PC-9 (cell line): ENCODE measurements around the gene RNF11. TPM values are rescaled to one million over a fixed set of nuclear protein-coding genes. Genes with fewer than 3 reads are reported as not detected.

Experiments
- BruUV-seq: library from RNA; stranded (reverse); fragments of 400-500 nt; replicated peaks from 2 replicates; lab custom pipeline; 2021; lab: Mats Ljungman, UMichigan
- CTCF ChIA-PET: fragments of 300-600 bp; sonication (Branson Sonifier 250); formaldehyde crosslinking; loops from one replicate; lab custom pipeline; 2022; ENCODE audit warnings: antibody characterized with exemption; lab: Charles Lee
- POLR2A ChIA-PET: fragments of 300-600 bp; sonication (Branson Sonifier 250); formaldehyde crosslinking; loops from one replicate; lab custom pipeline; 2022; ENCODE audit warnings: antibody characterized with exemption; ENCODE audit not compliant: unreplicated experiment; lab: Charles Lee
- DNase-seq, 2 experiments: peaks; one replicate each; pipeline versions ENCODE4 v3.0.0 to v3.0.0-alpha.2; 2015 to 2022; ENCODE audit warnings: mixed read lengths in 1 of 2
- H2AFZ ChIP-seq: fragments of 200-600 bp; sonication (generic); 2 replicates; pipeline ENCODE4 v1.8.1; 2017; ENCODE audit warnings: antibody characterized with exemption
- H3F3A ChIP-seq: fragments of 200-600 bp; sonication (generic); 2 replicates; pipeline ENCODE4 v1.8.1; 2017; ENCODE audit warnings: antibody characterized with exemption, mild to moderate bottlenecking, low read depth; ENCODE audit not compliant: insufficient read depth
- H3K27ac ChIP-seq: fragments of 200-600 bp; sonication (generic); 2 replicates; pipeline ENCODE4 v1.6.1; 2016; ENCODE audit warnings: mixed run types
- H3K27me3 ChIP-seq: fragments of 200-600 bp; sonication (generic); 2 replicates; pipeline ENCODE4 v1.6.1; 2016; ENCODE audit warnings: low read depth, mixed run types; ENCODE audit not compliant: insufficient read depth
- H3K36me3 ChIP-seq: fragments of 200-600 bp; sonication (generic); 2 replicates; pipeline ENCODE4 v1.6.1; 2016; ENCODE audit warnings: low read depth, mixed run types
- H3K4me1 ChIP-seq: fragments of 200-600 bp; sonication (generic); replicated peaks from 2 replicates; pipeline ENCODE4 v1.6.1; 2016; ENCODE audit warnings: mixed run types; ENCODE audit not compliant: insufficient read depth
- H3K4me2 ChIP-seq: fragments of 200-600 bp; sonication (generic); 2 replicates; pipeline ENCODE4 v1.6.1; 2017; ENCODE audit warnings: mixed run types
- H3K4me3 ChIP-seq: fragments of 200-600 bp; sonication (generic); 2 replicates; pipeline ENCODE4 v1.6.1; 2016; ENCODE audit warnings: mixed run types
- H3K79me2 ChIP-seq: fragments of 200-600 bp; sonication (generic); 2 replicates; pipeline ENCODE4 v1.6.1; 2017; ENCODE audit warnings: low read depth, mixed run types
- H3K9me2 ChIP-seq: fragments of 200-600 bp; sonication (generic); 2 replicates; pipeline ENCODE4 v1.8.1; 2017; ENCODE audit warnings: mild to moderate bottlenecking; ENCODE audit not compliant: insufficient read depth
- H3K9me3 ChIP-seq: fragments of 200-600 bp; sonication (generic); 2 replicates; pipeline ENCODE4 v1.8.1; 2016; ENCODE audit warnings: low read depth; ENCODE audit not compliant: insufficient read depth
- H4K20me1 ChIP-seq: fragments of 200-600 bp; sonication (generic); 2 replicates; pipeline ENCODE4 v1.8.1; 2017; ENCODE audit not compliant: insufficient read depth
- CTCF ChIP-seq: fragments of 200-600 bp; sonication (generic); conservative IDR thresholded peaks from 2 replicates; pipeline ENCODE4 v1.6.1; 2017; ENCODE audit warnings: mixed run types, antibody characterized with exemption, mild to moderate bottlenecking, moderate library complexity
- EZH2 ChIP-seq: fragments of 200-600 bp; sonication (generic); IDR thresholded peaks from 2 replicates; pipeline ENCODE4 v1.8.0; 2017; ENCODE audit warnings: antibody characterized with exemption, low read depth
- intact Hi-C: fragments of 100-400 bp; cut with micrococcal nuclease; formaldehyde crosslinking; loops from one replicate; pipeline ENCODE4 v1.10.0; 2022; ENCODE audit not compliant: unreplicated experiment
- total RNA-seq: library from RNA; stranded (reverse); gene quantifications from 2 replicates; pipeline ENCODE4 v1.2.3, GENCODE V29; 2021

Gene RNF11
- total RNA-seq, 1 experiment from 2014 or later, result 73.2 TPM

DNA sequence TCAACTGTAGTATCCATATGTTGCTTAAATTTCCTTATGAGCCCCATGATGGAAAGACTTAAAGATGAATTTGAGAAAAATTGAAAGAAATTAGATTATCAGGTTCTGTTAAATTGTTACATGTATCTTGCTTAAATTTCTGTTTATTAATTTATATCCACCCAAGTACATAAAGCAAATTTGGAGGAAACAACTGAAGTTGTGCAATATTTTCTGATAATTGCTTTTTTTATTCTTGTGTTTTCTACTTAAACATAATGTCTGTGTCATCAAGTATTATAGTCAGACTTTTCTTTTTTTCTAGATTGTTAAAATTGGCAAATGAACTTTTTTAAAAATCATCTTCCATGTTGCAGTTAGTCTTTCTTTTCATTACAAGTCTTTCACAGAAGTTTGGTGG lies 36.8 kb downstream of the RNF11 start:
- TF ChIP-seq EZH2, result no peak
- TF ChIP-seq CTCF, result no peak
- intact Hi-C loops, result no loop called here
- no peaks in the 10 kb centered on the region; the same call in 1 of the 2 replicates for H4K20me1 ChIP-seq
- H3K79me2 ChIP-seq, result peaks cover 13% of the 10 kb centered on the region
- peaks cover 7% of the 10 kb centered on the region for H3K4me1 ChIP-seq
- BruUV-seq, result no TSS peak
- H3K9me3 ChIP-seq, result no peaks in the 10 kb centered on the region
- POLR2A ChIA-PET, result no interaction called here
- CTCF ChIA-PET, result no interaction called here
- no peak overlapping the region for H3K4me3 ChIP-seq
- H3K27me3 ChIP-seq, result no peaks in the 10 kb centered on the region
- H3K27ac ChIP-seq, result no peak overlapping the region
- no peak overlapping the region for H2AFZ ChIP-seq
- H3K9me2 ChIP-seq, result no peaks in the 10 kb centered on the region
- H3K36me3 ChIP-seq, result peaks cover 12% of the 10 kb centered on the region; the same call in 1 of the 2 replicates
- no peak overlapping the region for H3K4me2 ChIP-seq
- peaks cover under 1% of the 10 kb centered on the region; the same call in 1 of the 2 replicates for H3F3A ChIP-seq
- DNase-seq, result no peak

GRCh38 chr1:51274676-51275075 lies 38.6 kb downstream of the RNF11 start:
- intact Hi-C loops, result no loop called here
- Histone ChIP-seq H2AFZ (no peak overlapping the region), H3K36me3 (peaks cover 12% of the 10 kb centered on the region; the same call in 1 of the 2 replicates), H3F3A (peaks cover 5% of the 10 kb centered on the region; the same call in 1 of the 2 replicates), H3K79me2 (no peaks in the 10 kb centered on the region), H3K4me3 (no peak overlapping the region), H3K9me2 (no peaks in the 10 kb centered on the region), H3K4me1 (no peaks in the 10 kb centered on the region), H4K20me1 (no peaks in the 10 kb centered on the region; the same call in 1 of the 2 replicates), H3K27ac (no peak overlapping the region), H3K4me2 (no peak overlapping the region), H3K9me3 (no peaks in the 10 kb centered on the region), H3K27me3 (no peaks in the 10 kb centered on the region)
- DNase-seq, result no peak
- no peak for TF ChIP-seq CTCF
- TF ChIP-seq EZH2, result no peak
- CTCF ChIA-PET, result no interaction called here
- POLR2A ChIA-PET, result no interaction called here
- BruUV-seq, result no TSS peak

GRCh38 chr1:51276286-51276685 lies 40.2 kb downstream of the RNF11 start:
- POLR2A ChIA-PET, result no interaction called here
- H3K4me2 ChIP-seq, result no peak overlapping the region

More at GRCh38 chr1:51276286-51276685, 40.2 kb downstream of the RNF11 start:
- no peak for DNase-seq
- intact Hi-C loops, result no loop called here
- peaks cover 5% of the 10 kb centered on the region; the same call in 1 of the 2 replicates for H3F3A ChIP-seq
- no peak overlapping the region for H2AFZ ChIP-seq
- no TSS peak for BruUV-seq
- no peak overlapping the region for H3K4me3 ChIP-seq
- H4K20me1 ChIP-seq, result no peaks in the 10 kb centered on the region; the same call in 1 of the 2 replicates
- no peaks in the 10 kb centered on the region for H3K27me3 ChIP-seq
- H3K9me2 ChIP-seq, result no peaks in the 10 kb centered on the region
- TF ChIP-seq CTCF, result no peak
- no peak for TF ChIP-seq EZH2
- peaks cover 6% of the 10 kb centered on the region; the same call in 1 of the 2 replicates for H3K36me3 ChIP-seq
- no peak overlapping the region for H3K27ac ChIP-seq
- H3K79me2 ChIP-seq, result no peaks in the 10 kb centered on the region
- no peaks in the 10 kb centered on the region for H3K4me1 ChIP-seq
- CTCF ChIA-PET, result no interaction called here
- H3K9me3 ChIP-seq, result no peaks in the 10 kb centered on the region
